K562 (cell line): ENCODE measurements around the gene DDX39A. TPM values are rescaled to one million over a fixed set of nuclear protein-coding genes. Genes with fewer than 3 reads are reported as not detected.

Source experiments
- ETV1 ChIP-seq: fragments of 450-650 bp; conservative IDR thresholded peaks from 2 replicates; pipeline ENCODE4 v1.6.1; 2016; ENCODE audit warnings: missing genetic modification characterization, control low read depth, low read depth, missing compliant biosample characterization
- EZH2 ChIP-seq: IDR thresholded peaks from 2 replicates; pipeline ENCODE4 v1.6.1; 2012; ENCODE audit warnings: low read depth, mild to moderate bottlenecking, inconsistent platforms, low read length, borderline replicate concordance
- IRF9 ChIP-seq: fragments of 450-650 bp; IDR thresholded peaks from 2 replicates; pipeline ENCODE4 v1.6.1; 2016; ENCODE audit warnings: missing biosample characterization, missing genetic modification characterization
- NFRKB ChIP-seq: fragments of 450-650 bp; IDR thresholded peaks from 2 replicates; pipeline ENCODE4 v1.6.1; 2016; ENCODE audit warnings: low read depth
- PTRF ChIP-seq: fragments of 450-650 bp; IDR thresholded peaks from 2 replicates; pipeline ENCODE4 v1.6.1; 2016; ENCODE audit warnings: mild to moderate bottlenecking, missing genetic modification characterization, missing compliant biosample characterization
- RERE ChIP-seq: sonication (generic); formaldehyde crosslinking; IDR thresholded peaks from 2 replicates; pipeline ENCODE4 v1.8.0; 2023; ENCODE audit warnings: missing genetic modification reagents, mild to moderate bottlenecking, borderline replicate concordance
- THRA ChIP-seq: fragments of 450-650 bp; IDR thresholded peaks from 2 replicates; pipeline ENCODE4 v1.6.1; 2017; ENCODE audit warnings: mild to moderate bottlenecking, moderate library complexity
- polyA plus RNA-seq, 8 experiments: library from polyadenylated mRNA; depleted of rRNA in 4 of 8; stranded (reverse) in 5 of 8; unstranded in 3 of 8; fragments of >200 nt; fragmentation: Nextera tagmentation in 2 of 8; fragmentation: Illumina TruSeq in 1 of 8; extraction: Ambion mirVana in 2 of 8; extraction: Trizol in 1 of 8; gene quantifications; 2 replicates each; pipeline versions ENCODE4 v1.2.1 to v1.2.3, GENCODE V29; 2011 to 2014; ENCODE audit warnings: inconsistent platforms in 1 of 8, missing spikeins in 1 of 8
- total RNA-seq, 7 experiments: library from RNA; depleted of rRNA in 6 of 7; stranded (reverse); fragments of >200 nt in 6 of 7; fragmentation: Illumina TruSeq in 2 of 7; extraction: Trizol in 2 of 7; gene quantifications; 2 replicates each; pipeline versions ENCODE4 v1.2.1 to v1.2.3, GENCODE V29; 2011 to 2021; ENCODE audit warnings: low replicate concordance in 1 of 7
- TF ChIP-seq, protein P1 (sequence below): sonication (generic); formaldehyde crosslinking; IDR thresholded peaks from 2 replicates; pipeline ENCODE4 v1.8.0; 2022; ENCODE audit warnings: mild to moderate bottlenecking, missing genetic modification reagents
- TF ChIP-seq, protein P2 (sequence below): fragments of 250-450 bp; sonication (Bioruptor Pico); IDR thresholded peaks from 2 replicates; pipeline ENCODE4 v1.5.0; 2021

Gene DDX39A
- total and polyA plus RNA-seq, 9 of the 15 experiments (the other 6 are each of a cell fraction or from before 2014, with no cell fraction given): 90.3 to 250 (median 188) TPM

GRCh38 chr19:14391156-14391821 is 27.9 kb downstream of the DDX39A start (continued):
- TF ChIP-seq THRA (no peak), NFRKB (no peak), RERE (CRISPR knock-in tag) (no peak), IRF9 (tag) (no peak), ETV1 (tag) (no peak), PTRF (tag) (no peak), EZH2 (no peak)
- TF ChIP-seq, protein P1, sequence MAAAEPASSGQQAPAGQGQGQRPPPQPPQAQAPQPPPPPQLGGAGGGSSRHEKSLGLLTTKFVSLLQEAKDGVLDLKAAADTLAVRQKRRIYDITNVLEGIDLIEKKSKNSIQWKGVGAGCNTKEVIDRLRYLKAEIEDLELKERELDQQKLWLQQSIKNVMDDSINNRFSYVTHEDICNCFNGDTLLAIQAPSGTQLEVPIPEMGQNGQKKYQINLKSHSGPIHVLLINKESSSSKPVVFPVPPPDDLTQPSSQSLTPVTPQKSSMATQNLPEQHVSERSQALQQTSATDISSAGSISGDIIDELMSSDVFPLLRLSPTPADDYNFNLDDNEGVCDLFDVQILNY (CRISPR knock-in tag): no peak
- TF ChIP-seq, protein P2, sequence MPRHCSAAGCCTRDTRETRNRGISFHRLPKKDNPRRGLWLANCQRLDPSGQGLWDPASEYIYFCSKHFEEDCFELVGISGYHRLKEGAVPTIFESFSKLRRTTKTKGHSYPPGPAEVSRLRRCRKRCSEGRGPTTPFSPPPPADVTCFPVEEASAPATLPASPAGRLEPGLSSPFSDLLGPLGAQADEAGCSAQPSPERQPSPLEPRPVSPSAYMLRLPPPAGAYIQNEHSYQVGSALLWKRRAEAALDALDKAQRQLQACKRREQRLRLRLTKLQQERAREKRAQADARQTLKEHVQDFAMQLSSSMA (CRISPR knock-in tag): no peak
